ENCODE results near the gene DAZL. TPM values are rescaled to one million over a fixed set of nuclear protein-coding genes. Genes with fewer than 3 reads are reported as not detected.

DAZL gene
- total RNA-seq, 2 experiments from 2014 or later: 0.07 TPM; not detected in 1

DNA sequence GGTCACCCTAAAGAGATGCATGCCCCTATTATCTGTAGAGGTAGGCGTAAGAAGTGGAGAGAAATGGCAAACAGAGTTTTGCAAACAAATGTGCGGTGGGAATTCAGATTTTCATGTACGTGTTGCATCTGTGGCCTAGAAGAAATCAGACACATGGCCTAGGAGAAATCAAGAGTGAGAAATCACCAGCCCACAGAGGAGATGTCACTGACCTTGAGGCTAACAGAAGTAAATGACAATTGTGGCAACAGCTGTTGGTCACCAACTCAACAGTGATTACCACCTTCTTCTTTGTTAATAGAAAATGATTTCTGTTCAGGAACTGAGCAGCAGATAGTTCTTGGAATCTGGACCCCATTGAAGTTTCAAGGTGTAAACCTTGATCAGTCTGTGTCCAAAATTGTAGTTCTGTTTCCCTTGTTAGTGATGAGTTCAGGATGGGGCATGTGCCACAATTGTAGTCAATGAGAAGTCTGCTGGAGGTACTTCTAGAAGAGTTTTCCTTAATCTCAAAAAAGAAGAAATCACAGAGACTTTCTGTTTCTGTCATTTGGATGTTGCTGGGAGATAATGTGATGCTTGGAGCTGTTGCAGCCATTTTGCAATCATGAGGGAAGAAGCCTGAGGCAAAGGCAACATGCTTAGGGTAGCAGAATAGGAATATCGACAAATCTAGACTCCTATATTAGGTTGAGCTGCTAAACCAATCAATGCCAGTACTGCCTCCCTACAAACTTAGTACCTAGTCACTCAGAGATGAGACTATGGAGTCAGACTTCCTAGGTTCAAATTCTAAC lies 57.5 kb downstream of the DAZL start:
- CTCF ChIA-PET: interaction anchor here (0.8 to 1.9 kb wide), 6 partner anchors 256 to 282 kb away, joined by 3 to 5 read pairs (median 4); partner anchors contain the start of genes DPH3 and OXNAD1
- H3K9me3 Mint-ChIP-seq (ENCODE audit: low read depth): no peaks in the 10 kb centered on the region
- no peak overlapping the region for H3K4me3 Mint-ChIP-seq
- H3K36me3 Mint-ChIP-seq: no peaks in the 10 kb centered on the region
- H3K4me1 Mint-ChIP-seq: peaks cover 25% of the 10 kb centered on the region
- ATAC-seq (no peak), DNase-seq (no peak)
- no peak overlapping the region for H3K27ac Mint-ChIP-seq
- H3K27me3 Mint-ChIP-seq: peaks cover 6% of the 10 kb centered on the region

DNA sequence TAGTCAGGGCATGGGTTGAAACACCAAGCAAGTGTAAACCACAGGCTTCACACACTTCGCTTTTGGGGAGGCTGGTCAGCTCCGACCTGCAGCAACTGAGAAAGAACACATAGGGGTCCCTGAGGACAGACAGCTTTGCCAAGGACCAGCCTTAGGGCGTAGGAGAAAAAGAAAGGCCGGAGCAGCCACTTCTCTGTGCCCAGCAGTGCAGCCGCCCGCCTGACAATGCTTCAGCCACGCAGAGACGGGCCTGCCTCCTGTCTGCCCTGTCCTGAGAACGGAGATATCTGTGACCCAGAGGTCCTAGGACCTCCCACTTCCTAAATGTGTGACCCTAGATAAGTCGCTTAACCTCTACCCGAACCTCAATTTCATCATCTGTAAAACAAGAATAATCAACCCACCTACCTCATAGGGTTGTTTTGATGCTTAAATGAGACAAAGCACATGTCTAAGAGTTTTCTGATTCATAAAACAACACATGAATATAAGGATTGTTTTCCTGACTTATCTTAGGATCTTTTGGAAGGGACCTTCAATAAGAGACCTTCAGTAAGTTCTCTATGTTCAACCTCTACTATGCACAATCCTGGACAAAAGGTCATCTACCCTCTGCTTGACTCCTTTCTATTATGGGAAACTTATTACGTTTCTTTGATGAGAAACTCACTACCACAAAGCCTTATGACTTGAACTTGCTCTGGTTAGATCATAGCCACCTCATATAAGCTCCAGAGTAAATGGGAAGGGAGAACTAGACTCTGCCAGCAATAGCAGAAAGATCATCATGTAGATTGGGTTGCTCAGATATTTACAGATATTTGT lies 58.8 kb downstream of the DAZL start:
- CTCF ChIA-PET: interaction anchor here (0.8 to 1.9 kb wide), 6 partner anchors 254 to 281 kb away, joined by 3 to 5 read pairs (median 4); partner anchors contain the start of genes DPH3 and OXNAD1
- Mint-ChIP-seq H3K4me1 (peaks cover 25% of the 10 kb centered on the region), H3K27me3 (peaks cover 3% of the 10 kb centered on the region), H3K27ac (no peak overlapping the region), H3K36me3 (no peaks in the 10 kb centered on the region), H3K4me3 (no peak overlapping the region), H3K9me3 (ENCODE audit: low read depth) (no peaks in the 10 kb centered on the region)
- DNase-seq (no peak), ATAC-seq (no peak)

DNA sequence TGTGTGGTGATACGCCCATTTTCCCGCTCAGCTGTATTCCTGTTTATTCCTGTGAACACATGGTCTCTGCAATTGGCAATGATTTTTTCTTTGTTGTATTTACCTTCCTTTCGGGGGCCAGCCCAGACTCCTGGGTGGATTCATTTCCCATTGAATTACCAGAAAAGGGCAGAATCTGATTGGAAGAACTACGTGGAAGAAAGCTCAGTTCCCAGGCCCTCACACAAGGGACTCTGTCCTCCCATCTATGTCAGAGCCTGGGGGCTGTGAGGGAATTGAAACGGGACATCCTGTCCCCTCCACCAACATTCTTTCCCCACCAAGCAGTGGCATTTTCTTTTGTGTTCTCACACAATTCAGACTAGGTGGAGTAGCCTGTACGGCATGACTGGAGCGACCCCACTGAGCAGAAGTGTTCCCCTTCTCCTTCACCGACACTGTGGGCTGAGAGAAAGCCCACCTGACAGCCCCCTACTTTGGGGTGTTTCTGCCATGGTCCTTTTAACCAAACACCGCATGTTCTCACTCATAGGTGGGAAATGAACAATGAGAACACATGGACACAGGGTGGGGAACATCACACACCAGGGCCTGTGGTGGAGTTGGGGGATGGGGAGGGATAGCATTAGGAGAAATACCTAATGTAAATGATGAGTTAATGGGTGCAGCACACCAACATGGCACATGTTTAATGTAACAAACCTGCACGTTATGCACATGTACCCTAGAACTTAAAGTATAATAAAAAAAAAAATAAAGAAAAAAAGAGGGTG lies 59.6 kb downstream of the DAZL start:
- Mint-ChIP-seq H3K4me3 (no peak overlapping the region), H3K36me3 (no peaks in the 10 kb centered on the region), H3K27ac (no peak overlapping the region), H3K4me1 (peaks cover 23% of the 10 kb centered on the region), H3K27me3 (peaks cover 10% of the 10 kb centered on the region), H3K9me3 (ENCODE audit: low read depth) (no peaks in the 10 kb centered on the region)
- DNase-seq (no peak), ATAC-seq (no peak)
- CTCF ChIA-PET: interaction anchor here (0.8 kb wide), 1 partner anchor 278 kb away, joined by 3 read pairs; no protein-coding TSS in a partner anchor

DNA sequence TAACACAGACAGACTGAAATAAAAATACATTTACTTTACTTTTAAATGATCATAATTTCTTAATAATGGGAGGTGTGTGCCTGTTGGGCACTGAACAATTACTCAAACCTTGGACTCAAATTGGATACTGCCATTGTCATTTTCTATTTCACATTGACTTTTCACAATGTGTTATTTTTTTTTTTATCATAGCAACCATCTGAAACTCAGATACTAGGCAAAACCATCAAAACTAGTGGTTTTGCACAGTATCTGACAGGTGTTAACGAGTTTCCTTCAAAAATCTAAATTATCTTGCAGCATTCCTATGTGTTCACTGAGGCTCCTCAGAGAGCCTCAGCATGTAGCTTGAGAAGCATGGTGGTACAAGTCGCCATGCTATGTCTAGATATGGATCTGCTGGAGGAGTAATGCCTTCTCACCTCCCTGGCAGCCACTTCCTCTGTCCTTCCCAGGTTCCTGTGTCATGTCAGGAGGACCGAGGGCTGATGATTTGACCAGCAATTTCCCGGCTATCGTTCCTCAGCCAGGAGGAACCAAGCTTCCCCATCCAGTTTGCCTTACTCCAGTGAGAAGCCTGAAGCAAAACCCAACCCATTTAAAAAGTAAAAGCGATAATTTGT lies 61.9 kb downstream of the DAZL start:
- Mint-ChIP-seq H3K27me3 (peaks cover 26% of the 10 kb centered on the region), H3K4me1 (peaks cover 17% of the 10 kb centered on the region), H3K9me3 (ENCODE audit: low read depth) (no peaks in the 10 kb centered on the region), H3K27ac (no peak overlapping the region), H3K4me3 (no peak overlapping the region), H3K36me3 (no peaks in the 10 kb centered on the region)
- ATAC-seq: no peak
- CTCF ChIA-PET: interaction anchor here (0.9 to 1.5 kb wide), 2 partner anchors 253 to 275 kb away, joined by 3 to 5 read pairs; no protein-coding TSS in a partner anchor
- no peak for DNase-seq

DNA sequence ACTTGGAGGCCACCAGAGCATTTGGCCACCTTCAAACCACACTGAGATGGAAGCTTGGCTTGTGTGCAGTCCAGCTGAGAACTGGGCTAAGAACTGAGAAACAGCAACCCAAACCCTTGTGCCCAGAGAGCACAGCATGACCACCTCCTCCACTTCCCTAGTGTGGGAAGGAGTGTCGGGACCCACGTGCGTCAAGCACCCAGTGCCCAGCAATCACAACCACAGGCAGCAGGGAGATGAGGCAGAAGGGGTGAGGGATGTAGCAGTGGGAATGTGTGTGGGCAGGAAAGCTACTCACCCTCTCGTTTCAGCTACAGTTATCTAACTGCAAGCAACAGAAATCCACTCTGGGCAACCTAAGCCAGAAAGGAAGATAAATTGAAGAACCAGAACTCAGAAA lies 66.7 kb downstream of the DAZL start:
- Mint-ChIP-seq H3K9me3 (ENCODE audit: low read depth) (no peaks in the 10 kb centered on the region), H3K27me3 (peaks cover 47% of the 10 kb centered on the region), H3K4me3 (no peak overlapping the region), H3K4me1 (peaks cover 8% of the 10 kb centered on the region), H3K27ac (no peak overlapping the region), H3K36me3 (no peaks in the 10 kb centered on the region)
- no peak for ATAC-seq
- CTCF ChIA-PET: interaction anchor here (1.1 to 2.0 kb wide), 4 partner anchors 12 to 248 kb away, joined by 3 to 6 read pairs (median 4); no protein-coding TSS in a partner anchor
- DNase-seq: no peak

DNA sequence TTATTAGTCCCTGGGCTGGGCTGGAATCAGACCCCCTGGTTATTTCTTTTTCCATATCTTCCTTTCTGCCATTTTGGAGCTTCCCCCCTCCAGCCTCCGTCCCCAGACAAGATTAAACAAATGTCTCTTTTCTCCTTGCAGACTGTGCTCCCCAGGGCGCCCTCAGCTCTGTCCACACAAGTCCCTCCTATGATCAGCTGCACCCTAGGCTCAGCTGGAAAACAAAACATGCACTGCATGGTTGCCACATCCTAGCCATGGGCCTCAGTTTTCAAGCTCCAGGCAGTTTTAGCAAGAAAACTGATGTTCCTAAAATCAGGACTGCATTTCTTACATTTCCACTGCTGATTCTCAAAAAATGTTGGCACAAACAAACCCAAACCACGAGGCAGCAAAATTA lies 68.2 kb downstream of the DAZL start:
- H3K36me3 Mint-ChIP-seq: no peaks in the 10 kb centered on the region
- ATAC-seq: no peak

More for the DNA sequence above, 68.2 kb downstream of the DAZL start:
- H3K4me3 Mint-ChIP-seq: no peak overlapping the region
- DNase-seq: no peak
- H3K9me3 Mint-ChIP-seq (ENCODE audit: low read depth): no peaks in the 10 kb centered on the region
- H3K27ac Mint-ChIP-seq: no peak overlapping the region
- H3K27me3 Mint-ChIP-seq: peaks cover 55% of the 10 kb centered on the region
- CTCF ChIA-PET: interaction anchor here (0.9 to 2.0 kb wide), 3 partner anchors 13 to 247 kb away, joined by 3 to 5 read pairs (median 5); no protein-coding TSS in a partner anchor
- H3K4me1 Mint-ChIP-seq: peaks cover 5% of the 10 kb centered on the region

Other genes with a start within 250 kb of the DAZL start
- gene RFTN1, start 91.7 kb downstream of the DAZL start, total RNA-seq: 10 to 100 TPM; 78.0 to 96.7 TPM

Measured in activated CD8-positive, alpha-beta memory T cell treated with anti-CD3 and anti-CD28 coated beads, Interleukin-2, amount 10 ng/mL, durations not matched to agents 7 days and 5 days (primary cell).